ENCODE measurements around the gene S100A5.

S100A5 gene

GRCh38 chr1:153503766-153504165 is 37.0 kb downstream of the S100A5 start:
- FAIRE-seq: no peak

- no peak for FAIRE-seq
These were observed 42.0 kb downstream of the S100A5 start for GRCh38 chr1:153498746-153499145.

DNA sequence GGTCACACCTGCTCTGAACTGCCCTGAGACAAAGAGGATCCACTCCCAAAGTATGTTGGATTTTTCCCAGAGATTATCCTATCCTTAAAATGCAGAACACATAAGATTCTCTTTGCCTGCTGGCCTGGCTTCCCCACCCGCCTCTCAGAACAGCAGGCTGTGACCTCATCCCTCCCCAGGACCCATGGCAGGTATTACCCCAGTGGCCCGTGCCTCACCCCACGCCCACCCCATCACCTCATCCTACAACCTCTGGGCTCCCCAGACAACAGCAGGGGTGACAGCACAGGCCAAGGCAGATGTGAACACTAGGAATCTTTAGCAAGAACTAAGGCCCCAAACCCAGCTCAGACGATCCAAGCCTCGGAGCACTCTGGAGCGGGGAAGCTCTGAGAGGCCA is 45.2 kb downstream of the S100A5 start:
- FAIRE-seq: no peak

- no peak for FAIRE-seq
These were observed 45.7 kb downstream of the S100A5 start for GRCh38 chr1:153494976-153495535.

DNA sequence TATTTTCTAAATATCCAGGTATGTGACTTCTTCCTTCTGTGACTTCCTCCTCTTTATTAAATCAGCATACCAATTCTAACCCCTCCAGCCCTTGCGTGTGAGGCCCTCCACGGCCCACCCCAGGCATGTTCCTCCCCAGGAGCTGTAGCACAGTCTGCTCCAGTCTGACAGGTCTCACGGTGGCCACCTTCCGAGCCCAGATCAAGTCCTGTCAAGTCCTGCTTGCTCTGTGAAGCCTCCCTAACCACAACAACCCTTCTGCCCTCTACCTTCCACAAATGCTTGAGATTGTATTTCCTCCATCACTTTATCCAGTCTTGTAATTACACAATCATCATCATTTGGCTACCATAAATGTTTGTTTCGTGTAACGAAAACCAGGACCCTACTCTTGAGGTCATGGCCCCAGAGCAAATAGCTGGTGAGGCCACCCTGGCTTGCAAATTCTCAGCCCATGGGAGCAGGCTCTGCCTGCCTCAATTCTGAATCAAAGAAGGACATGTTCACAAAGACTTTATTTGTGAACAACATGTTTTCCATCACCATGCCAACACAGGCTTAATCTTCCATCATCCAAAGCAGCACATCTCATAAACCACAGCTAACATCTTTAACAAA is 47.3 kb downstream of the S100A5 start:
- no peak for FAIRE-seq

GRCh38 chr1:153490272-153491051 is 50.3 kb downstream of the S100A5 start:
- FAIRE-seq: no peak

DNA sequence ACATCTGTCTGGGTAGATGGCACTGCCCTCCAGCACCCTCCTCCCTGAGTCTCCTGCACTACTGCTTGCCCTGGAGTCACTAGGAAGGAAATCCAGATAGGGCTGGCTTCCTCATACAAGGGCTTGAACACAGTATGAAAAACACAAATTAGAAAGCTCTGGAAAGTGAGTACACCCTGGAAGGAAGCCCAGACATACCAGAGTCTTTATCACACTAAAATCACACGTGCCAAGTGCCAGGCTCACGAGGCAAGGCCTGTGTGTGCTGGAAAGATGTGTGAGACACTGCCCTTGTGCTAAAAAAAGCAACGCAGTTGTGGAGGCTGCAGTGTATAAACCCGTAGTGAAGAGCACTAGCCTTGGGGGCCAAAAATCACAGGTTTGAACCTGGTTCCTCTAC is 52.0 kb downstream of the S100A5 start:
- no peak for FAIRE-seq

GRCh38 chr1:153487707-153488106 is 53.0 kb downstream of the S100A5 start:
- FAIRE-seq: no peak

All from colon (tissue), 2 donors.